A549 (cell line): ENCODE data around the gene PPP3CA. TPM values are rescaled to one million over a fixed set of nuclear protein-coding genes. Genes with fewer than 3 reads are reported as not detected.

Experiments
- ATAC-seq, 2 experiments: fragments of 200-7000 bp in 1 of 2; fragments of >200 bp in 1 of 2; cut with Nextera tagmentation in 1 of 2; cut with Tn5 transposase in 1 of 2; 3 replicates each; pipeline versions ENCODE4 v1.8.0 to v1.9.1; 2018 to 2020; ENCODE audit warnings: mild to moderate bottlenecking in 1 of 2, moderate library complexity in 1 of 2
- CTCF ChIA-PET: fragments of 300-600 bp; sonication (Branson Sonifier 250); formaldehyde crosslinking; extraction: SDS; loops from one replicate; lab custom pipeline; 2021; ENCODE audit warnings: antibody characterized with exemption, inconsistent platforms; lab: Yijun Ruan, JAX
- POLR2A ChIA-PET: fragments of 350-600 bp; formaldehyde crosslinking; extraction: SDS; loops from one replicate; lab custom pipeline; 2021; ENCODE audit warnings: antibody characterized with exemption, inconsistent platforms; lab: Yijun Ruan, JAX
- DNase-seq, 2 experiments: peaks; one replicate each; pipeline versions ENCODE4 v3.0.0 to v3.0.0-alpha.2; 2011 to 2016; ENCODE audit warnings: low read depth in 1 of 2, low spot score in 1 of 2
- FAIRE-seq: peaks from 2 replicates; lab custom pipeline; 2011; peaks lifted over from hg19 to GRCh38; lab: Jason Lieb, UNC
- H3K27ac ChIP-seq, 2 experiments: fragments of >200 bp; sonication (Bioruptor Twin); formaldehyde crosslinking; 3 replicates each; pipeline ENCODE4 v1.5.1; 2016 to 2017
- H3K4me1 ChIP-seq: fragments of >200 bp; sonication (Bioruptor Twin); formaldehyde crosslinking; 3 replicates; pipeline ENCODE4 v1.6.1; 2016
- H3K4me2 ChIP-seq: fragments of >200 bp; sonication (Bioruptor Twin); formaldehyde crosslinking; 3 replicates; pipeline ENCODE4 v1.6.1; 2016
- H3K4me3 ChIP-seq: fragments of >200 bp; sonication (Bioruptor Twin); formaldehyde crosslinking; 3 replicates; pipeline ENCODE4 v1.5.1; 2016
- H3K9me3 ChIP-seq: fragments of >200 bp; sonication (Bioruptor Twin); formaldehyde crosslinking; 3 replicates; pipeline ENCODE4 v1.6.1; 2016
- BCL3 ChIP-seq: fragments of >200 bp; sonication (Bioruptor Twin); formaldehyde crosslinking; IDR thresholded peaks from 3 replicates; pipeline ENCODE4 v1.6.1; 2016
- BHLHE40 ChIP-seq: IDR thresholded peaks from 2 replicates; pipeline ENCODE4 v1.6.1; 2012; ENCODE audit warnings: low read depth, low read length, inconsistent platforms
- CEBPB ChIP-seq, 2 experiments: fragments of >200 bp in 1 of 2; sonication (Bioruptor Twin) in 1 of 2; formaldehyde crosslinking in 1 of 2; IDR thresholded peaks; 2 replicates each; pipeline ENCODE4 v1.6.1; 2012 to 2016
- CHD2 ChIP-seq: fragments of 150-350 bp; IDR thresholded peaks from 2 replicates; pipeline ENCODE4 v1.6.1; 2014; ENCODE audit warnings: low read length; ENCODE audit not compliant: partially characterized antibody
- FOSB ChIP-seq: fragments of 250-450 bp; sonication (Bioruptor Pico); IDR thresholded peaks from 2 replicates; pipeline ENCODE4 v1.5.0; 2020; ENCODE audit warnings: mild to moderate bottlenecking, moderate library complexity
- FOXS1 ChIP-seq: fragments of 250-450 bp; sonication (Bioruptor Pico); IDR thresholded peaks from 2 replicates; pipeline ENCODE4 v1.5.0; 2020; ENCODE audit warnings: mild to moderate bottlenecking, moderate library complexity
- HDAC2 ChIP-seq: fragments of 200-600 bp; sonication (generic); IDR thresholded peaks from 2 replicates; pipeline ENCODE4 v1.6.1; 2016
- HOXA7 ChIP-seq: fragments of 250-450 bp; sonication (Bioruptor Pico); IDR thresholded peaks from 2 replicates; pipeline ENCODE4 v1.5.0; 2020; ENCODE audit warnings: mild to moderate bottlenecking, moderate library complexity
- HOXB13 ChIP-seq: fragments of 250-450 bp; sonication (Bioruptor Pico); IDR thresholded peaks from 2 replicates; pipeline ENCODE4 v1.5.0; 2020; ENCODE audit warnings: low read depth, mild to moderate bottlenecking, moderate library complexity
- KDM1A ChIP-seq: fragments of 200-600 bp; sonication (generic); IDR thresholded peaks from 2 replicates; pipeline ENCODE4 v1.6.1; 2016; ENCODE audit warnings: low read depth, mild to moderate bottlenecking
- PHF8 ChIP-seq: fragments of 200-600 bp; sonication (generic); IDR thresholded peaks from 2 replicates; pipeline ENCODE4 v1.6.1; 2016; ENCODE audit warnings: low read depth, mild to moderate bottlenecking, antibody characterized with exemption, moderate library complexity, borderline replicate concordance
- POLR2A ChIP-seq: IDR thresholded peaks from 2 replicates; pipeline ENCODE4 v1.6.1; 2012; ENCODE audit warnings: mild to moderate bottlenecking, low read length
- POLR2AphosphoS2 ChIP-seq: conservative IDR thresholded peaks from 2 replicates; pipeline ENCODE4 v1.6.1; 2012; ENCODE audit warnings: low read length, improper control_type of control experiment, inconsistent platforms
- RFX5 ChIP-seq: fragments of 450-650 bp; IDR thresholded peaks from 2 replicates; pipeline ENCODE4 v1.7.1; 2014; ENCODE audit warnings: antibody characterized with exemption, mild to moderate bottlenecking, moderate library complexity
- SREBF2 ChIP-seq: fragments of 450-650 bp; IDR thresholded peaks from 2 replicates; pipeline ENCODE4 v1.6.1; 2014; ENCODE audit warnings: mild to moderate bottlenecking, moderate library complexity
- USF2 ChIP-seq: fragments of 450-650 bp; IDR thresholded peaks from 2 replicates; pipeline ENCODE4 v1.6.1; 2014; ENCODE audit warnings: antibody characterized with exemption
- ZC3H11A ChIP-seq: fragments of 450-650 bp; IDR thresholded peaks from 2 replicates; pipeline ENCODE4 v1.6.1; 2014; ENCODE audit warnings: antibody characterized with exemption, mild to moderate bottlenecking
- ZFP36 ChIP-seq: fragments of 450-650 bp; IDR thresholded peaks from 2 replicates; pipeline ENCODE4 v1.6.1; 2014; ENCODE audit warnings: borderline replicate concordance; ENCODE audit not compliant: partially characterized antibody
- ZNF302 ChIP-seq: fragments of 250-450 bp; sonication (Bioruptor Pico); IDR thresholded peaks from 2 replicates; pipeline ENCODE4 v1.9.0; 2021; ENCODE audit warnings: inconsistent platforms, mild to moderate bottlenecking, moderate library complexity
- WGBS: methylation state at CpG from one replicate; pipeline ENCODE4 v1.1.6; 2017; ENCODE audit errors: missing lambda C conversion rate; 5-methylcytosine and 5-hydroxymethylcytosine counted together
- polyA plus RNA-seq, 4 experiments: library from polyadenylated mRNA; depleted of rRNA in 3 of 4; stranded (reverse); fragments of >200 nt; fragmentation: RNase III in 1 of 4; extraction: RNeasy Plus Mini Kit Qiagen cat#74134 plus additional on column Dnase treatment in 1 of 4; gene quantifications; 2 replicates in 3 of 4; 3 replicates in 1 of 4; pipeline ENCODE4 v1.2.3, GENCODE V29; 2011 to 2017
- TF ChIP-seq, protein P1 (sequence below): IDR thresholded peaks from 2 replicates; pipeline ENCODE4 v1.6.1; 2012; ENCODE audit warnings: low read depth, borderline replicate concordance
- TF ChIP-seq, protein P2 (sequence below): fragments of 250-450 bp; sonication (Bioruptor Pico); IDR thresholded peaks from 2 replicates; pipeline ENCODE4 v1.5.0; 2021; ENCODE audit warnings: mild to moderate bottlenecking, moderate library complexity, borderline replicate concordance
- TF ChIP-seq, protein P3 (sequence below): IDR thresholded peaks from 2 replicates; pipeline ENCODE4 v1.6.1; 2012
- TF ChIP-seq, protein P4 (sequence below): fragments of >200 bp; sonication (Bioruptor Twin); formaldehyde crosslinking; IDR thresholded peaks from 2 replicates; pipeline ENCODE4 v1.6.1; 2016

Gene PPP3CA
- polyA plus RNA-seq, 2 of the 4 experiments (the other 2 are of a cell fraction) = 21.4 to 42.4 TPM

DNA sequence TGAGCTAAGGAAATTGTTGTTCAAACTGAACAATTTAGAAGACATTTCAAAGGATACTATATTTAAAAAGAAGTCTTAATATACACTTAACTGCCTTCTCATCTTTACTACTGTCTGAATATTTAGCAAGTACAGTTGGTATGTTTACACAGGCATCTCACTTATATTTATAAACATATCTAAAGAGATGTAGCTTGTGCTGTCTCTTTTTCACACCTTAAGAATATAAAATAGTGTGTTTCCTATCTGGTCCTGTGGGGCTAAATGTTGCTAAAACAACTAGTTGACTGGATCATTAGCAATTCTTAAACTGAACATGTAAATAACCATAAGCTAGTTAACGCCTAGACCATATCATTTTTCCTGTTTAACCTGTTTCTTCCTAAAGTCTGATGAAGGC, 336.3 kb downstream of the PPP3CA start:
- CTCF ChIA-PET = no interaction called here
- FAIRE-seq (no peak), ATAC-seq (no peak), DNase-seq (no peak)
- Histone ChIP-seq H3K4me2 (no peak overlapping the region), H3K9me3 (no peaks in the 10 kb centered on the region), H3K4me3 (no peak overlapping the region), H3K4me1 (no peaks in the 10 kb centered on the region), H3K27ac (no peak overlapping the region)
- WGBS = 91% methylated on average over 1 of the region's 1 CpG
- POLR2A ChIA-PET = no interaction called here
- TF ChIP-seq HOXA7 (CRISPR knock-in tag) = no peak
- no peak for TF ChIP-seq KDM1A
- TF ChIP-seq, protein P1, sequence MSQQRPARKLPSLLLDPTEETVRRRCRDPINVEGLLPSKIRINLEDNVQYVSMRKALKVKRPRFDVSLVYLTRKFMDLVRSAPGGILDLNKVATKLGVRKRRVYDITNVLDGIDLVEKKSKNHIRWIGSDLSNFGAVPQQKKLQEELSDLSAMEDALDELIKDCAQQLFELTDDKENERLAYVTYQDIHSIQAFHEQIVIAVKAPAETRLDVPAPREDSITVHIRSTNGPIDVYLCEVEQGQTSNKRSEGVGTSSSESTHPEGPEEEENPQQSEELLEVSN = no peak
- TF ChIP-seq USF2 = no peak
- TF ChIP-seq HOXB13 (CRISPR knock-in tag) = no peak
- TF ChIP-seq, protein P2, sequence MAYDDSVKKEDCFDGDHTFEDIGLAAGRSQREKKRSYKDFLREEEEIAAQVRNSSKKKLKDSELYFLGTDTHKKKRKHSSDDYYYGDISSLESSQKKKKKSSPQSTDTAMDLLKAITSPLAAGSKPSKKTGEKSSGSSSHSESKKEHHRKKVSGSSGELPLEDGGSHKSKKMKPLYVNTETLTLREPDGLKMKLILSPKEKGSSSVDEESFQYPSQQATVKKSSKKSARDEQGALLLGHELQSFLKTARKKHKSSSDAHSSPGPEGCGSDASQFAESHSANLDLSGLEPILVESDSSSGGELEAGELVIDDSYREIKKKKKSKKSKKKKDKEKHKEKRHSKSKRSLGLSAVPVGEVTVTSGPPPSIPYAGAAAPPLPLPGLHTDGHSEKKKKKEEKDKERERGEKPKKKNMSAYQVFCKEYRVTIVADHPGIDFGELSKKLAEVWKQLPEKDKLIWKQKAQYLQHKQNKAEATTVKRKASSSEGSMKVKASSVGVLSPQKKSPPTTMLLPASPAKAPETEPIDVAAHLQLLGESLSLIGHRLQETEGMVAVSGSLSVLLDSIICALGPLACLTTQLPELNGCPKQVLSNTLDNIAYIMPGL (CRISPR knock-in tag) = no peak
- no peak for TF ChIP-seq ZNF302 (CRISPR knock-in tag)
- TF ChIP-seq POLR2AphosphoS2 = no peak

DNA sequence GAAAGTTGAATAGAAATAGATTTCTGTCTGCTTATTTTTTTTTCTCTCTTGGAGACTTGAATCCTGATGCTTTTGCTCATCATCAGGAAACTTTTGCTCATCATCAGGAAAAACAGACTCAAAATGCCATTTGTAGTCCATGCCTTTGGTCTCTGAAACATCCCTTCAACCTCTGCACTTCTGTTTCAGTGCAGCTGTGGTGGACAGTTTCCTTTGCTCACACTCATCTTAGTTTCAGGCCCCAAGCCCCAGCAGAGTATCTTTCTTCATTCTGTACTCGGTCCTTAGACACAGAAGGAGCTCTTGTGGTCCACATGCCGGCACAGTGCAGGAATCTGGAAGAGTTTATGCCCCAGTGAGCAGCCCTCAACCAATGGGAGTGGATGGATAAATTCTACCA, 337.9 kb downstream of the PPP3CA start:
- TF ChIP-seq ZFP36 (no peak), BHLHE40 (no peak), ZC3H11A (no peak), PHF8 (no peak), RFX5 (no peak), CHD2 (no peak), FOXS1 (CRISPR knock-in tag) (no peak)
- TF ChIP-seq, protein P3, sequence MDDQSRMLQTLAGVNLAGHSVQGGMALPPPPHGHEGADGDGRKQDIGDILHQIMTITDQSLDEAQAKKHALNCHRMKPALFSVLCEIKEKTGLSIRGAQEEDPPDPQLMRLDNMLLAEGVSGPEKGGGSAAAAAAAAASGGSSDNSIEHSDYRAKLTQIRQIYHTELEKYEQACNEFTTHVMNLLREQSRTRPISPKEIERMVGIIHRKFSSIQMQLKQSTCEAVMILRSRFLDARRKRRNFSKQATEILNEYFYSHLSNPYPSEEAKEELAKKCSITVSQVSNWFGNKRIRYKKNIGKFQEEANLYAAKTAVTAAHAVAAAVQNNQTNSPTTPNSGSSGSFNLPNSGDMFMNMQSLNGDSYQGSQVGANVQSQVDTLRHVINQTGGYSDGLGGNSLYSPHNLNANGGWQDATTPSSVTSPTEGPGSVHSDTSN = no peak
- ATAC-seq (no peak), DNase-seq (no peak), FAIRE-seq (no peak)
- ChIA-PET POLR2A (no interaction called here), CTCF (no interaction called here)
- Histone ChIP-seq H3K27ac (no peak overlapping the region), H3K4me3 (no peak overlapping the region), H3K4me1 (no peaks in the 10 kb centered on the region), H3K4me2 (no peak overlapping the region), H3K9me3 (no peaks in the 10 kb centered on the region)
- 81% methylated on average over 2 of the region's 2 CpGs for WGBS

DNA sequence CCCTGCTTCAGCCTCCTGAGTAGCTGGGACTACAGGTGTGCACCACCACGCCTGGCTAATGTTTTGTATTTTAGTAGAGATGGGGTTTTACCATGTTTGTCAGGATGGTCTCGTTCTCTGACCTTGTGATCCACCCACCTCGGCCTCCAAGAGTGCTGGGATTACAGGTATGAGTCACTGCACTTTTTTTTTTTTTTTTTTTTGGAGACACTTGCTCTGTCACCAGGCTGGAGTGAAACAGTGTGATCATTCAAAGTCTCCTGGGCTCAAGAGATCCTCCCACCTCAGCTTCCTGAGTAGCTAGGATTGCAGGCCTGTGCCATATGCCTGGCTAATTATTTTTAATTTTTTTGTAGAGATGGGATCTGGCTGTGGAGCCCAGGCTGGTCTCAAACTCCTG, 338.8 kb downstream of the PPP3CA start:
- CTCF ChIA-PET = no interaction called here
- POLR2A ChIA-PET = no interaction called here
- FAIRE-seq (no peak), ATAC-seq (no peak), DNase-seq (no peak)
- WGBS = 70% methylated on average over 3 of the region's 3 CpGs
- H3K4me1 ChIP-seq = no peaks in the 10 kb centered on the region
- H3K27ac ChIP-seq = no peak overlapping the region
- no peak overlapping the region for H3K4me3 ChIP-seq
- no peak for TF ChIP-seq POLR2A
- TF ChIP-seq, protein P2 (CRISPR knock-in tag) = no peak
- no peak for TF ChIP-seq CEBPB (IDR thresholded peaks at IDR 0.05)
- TF ChIP-seq, protein P4, sequence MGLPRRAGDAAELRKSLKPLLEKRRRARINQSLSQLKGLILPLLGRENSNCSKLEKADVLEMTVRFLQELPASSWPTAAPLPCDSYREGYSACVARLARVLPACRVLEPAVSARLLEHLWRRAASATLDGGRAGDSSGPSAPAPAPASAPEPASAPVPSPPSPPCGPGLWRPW = no peak
- TF ChIP-seq FOSB (CRISPR knock-in tag) = no peak
- TF ChIP-seq SREBF2 = no peak
- no peak for TF ChIP-seq BCL3
- TF ChIP-seq HDAC2 = no peak
- H3K9me3 ChIP-seq = no peaks in the 10 kb centered on the region
- no peak overlapping the region for H3K4me2 ChIP-seq
